Fibroblast of upper back skin (primary cell): Measurements from ENCODE around the gene KBTBD4.

Experiments
- DNase-seq: peaks from one replicate; pipeline ENCODE4 v3.0.0-alpha.2; 2013

KBTBD4 gene

DNA sequence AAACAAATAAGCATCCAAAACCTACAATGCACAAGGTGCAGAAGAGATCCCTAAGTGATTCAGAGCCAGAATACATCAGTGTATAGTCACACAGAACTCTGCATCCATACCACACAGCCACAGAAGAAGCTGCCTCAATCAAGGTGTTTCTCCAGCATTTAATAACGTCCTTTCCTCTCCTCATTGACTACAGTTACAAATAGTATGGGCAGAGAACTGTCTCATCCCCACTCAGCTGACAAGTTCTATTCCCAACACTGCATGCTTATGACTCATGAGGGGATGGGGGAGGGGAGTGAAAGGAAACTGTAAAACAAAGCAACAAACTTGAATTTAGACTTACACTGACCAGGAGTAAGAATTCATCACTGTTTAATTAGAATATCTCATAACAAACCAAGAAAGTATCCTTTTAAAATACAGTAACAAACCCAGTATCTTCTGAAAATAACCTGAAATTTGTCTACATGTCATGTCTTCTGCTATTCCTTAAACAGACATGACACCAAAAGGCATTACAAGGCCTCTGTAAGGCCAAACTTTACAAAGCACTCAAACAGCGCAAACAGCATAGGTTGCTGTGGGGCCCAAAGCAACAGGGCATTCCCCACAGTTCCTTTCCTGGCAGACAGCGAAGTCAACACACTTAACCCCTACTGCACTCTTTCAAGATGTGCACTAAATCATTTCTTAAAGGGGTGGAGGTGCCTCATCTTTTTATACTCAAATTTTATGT lies 55.1 kb downstream of the KBTBD4 start:
- DNase-seq: peak; percentile 74
